GM10266 (cell line): ENCODE measurements around the gene LPO.

Experiments used
- DNase-seq: peaks from one replicate; pipeline ENCODE4 v3.0.0; 2012; ENCODE audit errors: extremely low spot score
- TF ChIP-seq, protein P1 (sequence below): IDR thresholded peaks from 2 replicates; pipeline ENCODE4 v1.5.1; 2012; ENCODE audit warnings: mild to moderate bottlenecking, low read depth; ENCODE audit not compliant: control insufficient read depth, insufficient read depth; ENCODE audit errors: missing control alignments

LPO gene

GRCh38 chr17:58272367-58273280 is 34.2 kb downstream of the LPO start:
- TF ChIP-seq, protein P1, sequence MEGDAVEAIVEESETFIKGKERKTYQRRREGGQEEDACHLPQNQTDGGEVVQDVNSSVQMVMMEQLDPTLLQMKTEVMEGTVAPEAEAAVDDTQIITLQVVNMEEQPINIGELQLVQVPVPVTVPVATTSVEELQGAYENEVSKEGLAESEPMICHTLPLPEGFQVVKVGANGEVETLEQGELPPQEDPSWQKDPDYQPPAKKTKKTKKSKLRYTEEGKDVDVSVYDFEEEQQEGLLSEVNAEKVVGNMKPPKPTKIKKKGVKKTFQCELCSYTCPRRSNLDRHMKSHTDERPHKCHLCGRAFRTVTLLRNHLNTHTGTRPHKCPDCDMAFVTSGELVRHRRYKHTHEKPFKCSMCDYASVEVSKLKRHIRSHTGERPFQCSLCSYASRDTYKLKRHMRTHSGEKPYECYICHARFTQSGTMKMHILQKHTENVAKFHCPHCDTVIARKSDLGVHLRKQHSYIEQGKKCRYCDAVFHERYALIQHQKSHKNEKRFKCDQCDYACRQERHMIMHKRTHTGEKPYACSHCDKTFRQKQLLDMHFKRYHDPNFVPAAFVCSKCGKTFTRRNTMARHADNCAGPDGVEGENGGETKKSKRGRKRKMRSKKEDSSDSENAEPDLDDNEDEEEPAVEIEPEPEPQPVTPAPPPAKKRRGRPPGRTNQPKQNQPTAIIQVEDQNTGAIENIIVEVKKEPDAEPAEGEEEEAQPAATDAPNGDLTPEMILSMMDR: no peak
- peak; percentile 7 for DNase-seq

- TF ChIP-seq, protein P1: no peak
- DNase-seq: no peak
These were observed 35.2 kb downstream of the LPO start for GRCh38 chr17:58273453-58274104.

DNA sequence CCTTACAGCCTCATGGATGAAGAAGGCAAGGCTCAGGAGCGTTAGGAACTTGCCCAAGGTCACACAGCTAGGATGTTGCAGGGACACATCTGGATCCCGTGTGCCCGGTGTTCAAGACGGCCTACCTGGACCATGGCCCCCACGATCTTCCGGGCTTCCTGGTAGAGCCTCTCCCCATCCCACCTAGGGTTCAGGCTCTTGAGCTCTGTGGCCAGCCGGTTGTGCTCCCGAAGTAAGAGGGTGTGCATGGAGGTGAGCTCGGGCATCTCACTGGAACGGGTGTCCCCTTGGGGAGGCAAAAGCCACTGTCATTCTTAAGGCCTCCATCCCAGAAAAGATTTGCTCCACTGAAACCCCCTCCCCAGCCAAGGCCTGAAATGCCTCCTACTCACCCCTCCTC is 37.0 kb downstream of the LPO start:
- no peak for DNase-seq
- TF ChIP-seq, protein P1: no peak

DNA sequence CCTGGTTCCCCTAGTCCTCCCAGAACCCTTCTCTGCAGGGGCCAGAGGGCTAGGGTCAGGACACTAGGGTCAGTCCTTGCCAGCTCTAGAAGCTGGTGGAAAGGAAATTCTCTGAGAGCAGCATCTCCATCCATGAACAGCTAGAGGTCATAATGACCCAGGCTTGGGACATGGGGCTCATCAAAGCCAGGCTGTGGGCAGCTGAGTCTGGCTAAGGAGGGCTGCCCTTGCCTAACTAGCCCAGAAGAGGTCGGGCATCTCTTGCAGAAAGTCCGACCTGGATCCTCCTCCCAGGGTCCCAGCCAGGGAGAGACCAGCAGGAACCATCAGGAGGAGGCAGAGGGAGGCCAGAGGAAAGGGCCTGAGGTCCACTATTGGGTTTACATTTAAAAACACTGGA is 38.0 kb downstream of the LPO start:
- TF ChIP-seq, protein P1: no peak
- peak; percentile 26 for DNase-seq

DNA sequence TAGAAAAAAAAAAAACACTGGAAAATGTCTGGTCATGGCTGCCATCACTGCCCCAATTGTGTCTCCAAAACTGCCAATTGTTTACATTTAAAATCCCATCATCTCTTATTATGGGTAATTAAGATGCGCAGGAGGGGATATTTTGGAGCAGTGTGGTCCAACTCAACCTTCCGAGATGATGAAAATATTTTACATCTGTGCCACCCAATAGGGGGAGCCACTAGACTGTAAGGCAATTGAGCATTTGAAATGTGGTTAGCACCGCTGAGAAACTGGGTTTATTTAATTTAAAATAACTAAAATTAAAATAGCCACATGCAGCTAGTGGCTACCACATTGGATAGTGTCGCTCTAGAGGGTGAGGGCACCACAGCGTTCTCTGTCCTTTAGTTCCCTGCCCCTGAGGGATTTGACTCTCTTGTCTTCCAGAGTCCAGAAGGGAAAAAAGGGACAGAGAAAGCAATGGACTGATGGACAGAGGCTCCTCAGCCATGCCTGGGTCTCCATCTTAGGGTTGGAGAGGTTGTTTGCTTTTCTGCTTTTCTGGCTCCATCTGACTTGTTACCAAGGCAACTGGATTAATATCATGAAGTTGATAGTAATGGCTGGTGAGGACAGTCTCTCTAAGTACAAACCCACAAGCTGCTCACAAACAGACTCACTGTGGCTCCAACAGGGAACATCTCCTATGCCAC is 38.9 kb downstream of the LPO start:
- DNase-seq: peak; percentile 61
- TF ChIP-seq, protein P1: peak; percentile 43

DNA sequence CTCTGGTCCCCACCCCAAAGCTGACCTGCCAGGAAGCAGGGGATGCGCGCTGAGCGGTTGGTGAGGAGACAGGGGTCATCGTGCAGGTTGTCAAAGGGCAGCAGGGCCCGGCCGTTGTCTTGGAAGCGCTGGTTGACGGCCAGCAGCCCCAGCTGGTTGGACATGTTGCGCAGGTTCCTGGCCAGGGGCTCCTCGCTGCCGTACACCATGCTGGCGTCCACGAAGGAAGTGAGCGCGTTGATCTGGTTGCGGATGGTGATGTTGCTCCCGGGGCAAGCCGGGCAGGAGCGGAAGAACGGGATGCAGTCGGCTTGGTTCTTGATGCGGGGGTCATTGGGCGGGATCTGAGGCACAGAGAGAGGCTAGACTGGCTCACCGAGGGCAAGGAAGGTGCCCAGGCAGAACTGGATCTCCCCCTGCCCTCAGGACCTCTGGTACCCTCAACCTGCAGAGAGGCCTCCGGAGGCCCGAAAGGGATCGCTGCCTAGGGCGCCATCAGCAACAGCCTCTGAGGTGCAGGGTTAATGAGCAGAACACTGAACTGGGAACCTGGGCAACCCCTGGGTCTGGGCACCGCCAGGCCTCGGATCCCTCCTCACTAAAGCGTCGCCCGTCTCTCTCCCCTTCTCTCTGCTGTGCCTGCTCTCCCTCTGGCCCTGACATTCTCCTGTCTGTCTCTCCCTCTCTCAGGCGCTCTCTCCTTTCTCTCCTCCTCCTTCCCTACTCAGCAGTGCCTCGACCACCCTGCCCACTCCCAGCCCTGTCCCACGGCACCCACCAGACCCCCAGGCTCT is 39.6 kb downstream of the LPO start:
- TF ChIP-seq, protein P1: no peak
- peak; percentile 19 for DNase-seq
